ENCODE measurements around the gene CHRNA5. TPM values are rescaled to one million over a fixed set of nuclear protein-coding genes. Genes with fewer than 3 reads are reported as not detected.

CHRNA5 gene
- total RNA-seq, 1 donor from 2014 or later = 9.1 TPM

GRCh38 chr15:78637776-78638435 is 72.6 kb downstream of the CHRNA5 start:
- no peak for DNase-seq (ENCODE audit: low read depth)

GRCh38 chr15:78638658-78639314 is 73.5 kb downstream of the CHRNA5 start:
- no peak for DNase-seq (ENCODE audit: low read depth)
- peak; percentile 73 for TF ChIP-seq CTCF (conservative IDR thresholded peaks at IDR 0.05; ENCODE audit: low read depth, low read length)
- no peak overlapping the region for H3K4me3 ChIP-seq (ENCODE audit: low read depth, low read length)

More at GRCh38 chr15:78637776-78638435, 72.6 kb downstream of the CHRNA5 start:
- H3K4me3 ChIP-seq (ENCODE audit: low read depth, low read length) = no peak overlapping the region
- no peak for TF ChIP-seq CTCF (conservative IDR thresholded peaks at IDR 0.05; ENCODE audit: low read depth, low read length)

GRCh38 chr15:78640527-78641101 is 75.3 kb downstream of the CHRNA5 start:
- H3K4me3 ChIP-seq (ENCODE audit: low read depth, low read length) = peak overlapping the region; percentile 53
- no peak for TF ChIP-seq CTCF (conservative IDR thresholded peaks at IDR 0.05; ENCODE audit: low read depth, low read length)
- DNase-seq (ENCODE audit: low read depth) = no peak

- H3K4me3 ChIP-seq (ENCODE audit: low read depth, low read length) = peak within 1 kb of the TSS; percentile 53
- TF ChIP-seq CTCF (conservative IDR thresholded peaks at IDR 0.05; ENCODE audit: low read depth, low read length) = no peak
- DNase-seq (ENCODE audit: low read depth) = no peak
Observed at GRCh38 chr15:78641102-78641748, 75.9 kb downstream of the CHRNA5 start, which contains the start of gene CHRNB4. CHRNB4 (minus strand) TSS chr15:78641210; CDS start chr15:78641133, 77 bp downstream.

GRCh38 chr15:78641749-78642275 is 76.5 kb downstream of the CHRNA5 start:
- no peak overlapping the region for H3K4me3 ChIP-seq (ENCODE audit: low read depth, low read length)
- TF ChIP-seq CTCF (conservative IDR thresholded peaks at IDR 0.05; ENCODE audit: low read depth, low read length) = no peak
- no peak for DNase-seq (ENCODE audit: low read depth)

GRCh38 chr15:78642331-78642730 is 77.0 kb downstream of the CHRNA5 start:
- no peak for DNase-seq (ENCODE audit: low read depth)
- H3K4me3 ChIP-seq (ENCODE audit: low read depth, low read length) = no peak overlapping the region
- TF ChIP-seq CTCF (conservative IDR thresholded peaks at IDR 0.05; ENCODE audit: low read depth, low read length) = no peak

Other genes starting within 250 kb of the CHRNA5 start
- gene CRABP1, start 225.2 kb upstream of the CHRNA5 start, total RNA-seq = not detected in 2 replicates
- gene IREB2, start 127.3 kb upstream of the CHRNA5 start, total RNA-seq = 13.0 and 25.0 TPM in 2 replicates
- 1.7 and 7.4 TPM in 2 replicates for gene HYKK, start 57.9 kb upstream of the CHRNA5 start, total RNA-seq
- gene PSMA4, start 25.1 kb upstream of the CHRNA5 start, total RNA-seq = 223 and 359 TPM in 2 replicates
- 0.40 TPM in 1 of 2 replicates, not detected in the other for gene CHRNA3, start 55.5 kb downstream of the CHRNA5 start, total RNA-seq
- gene CHRNB4, start 75.7 kb downstream of the CHRNA5 start, total RNA-seq = 0.23 TPM in 1 of 2 replicates, not detected in the other
- gene ADAMTS7, start 245.9 kb downstream of the CHRNA5 start, total RNA-seq = 7.7 and 10.5 TPM in 2 replicates

Data from epithelial cell of proximal tubule (primary cell).